GM21786 (cell line): ENCODE data around the gene ITGA11.
"Not testable (repeated sequence)": the region's sequence is repeated elsewhere in the genome, so short reads cannot be mapped to it uniquely, and the experiment has no call there.

Experiments used
- ATAC-seq: cut with Tn5 transposase; IDR thresholded peaks from one replicate; pipeline ENCODE4 v1.9.1; 2021; ENCODE audit not compliant: unreplicated experiment

ITGA11 gene

DNA sequence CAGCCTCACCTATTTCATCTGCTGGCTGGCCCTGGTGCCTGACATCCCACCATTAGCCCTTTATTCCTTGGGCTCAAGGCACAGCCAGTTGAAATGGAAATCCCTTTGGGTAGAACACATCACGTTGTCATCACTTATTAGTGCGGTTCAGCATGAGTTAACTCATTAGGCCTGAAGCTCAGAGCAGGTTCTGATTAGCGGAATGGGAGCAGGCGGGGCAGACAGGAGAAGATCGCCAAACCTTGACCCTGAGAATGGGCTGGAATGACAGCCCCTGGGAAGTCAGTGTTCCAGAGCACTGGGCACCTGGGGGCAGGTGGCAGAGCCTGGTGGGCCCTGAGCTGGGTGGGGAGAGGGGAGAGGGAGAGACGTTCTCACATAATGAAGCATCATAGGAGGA, 5.8 kb downstream of the ITGA11 start:
- ATAC-seq: no peak

DNA sequence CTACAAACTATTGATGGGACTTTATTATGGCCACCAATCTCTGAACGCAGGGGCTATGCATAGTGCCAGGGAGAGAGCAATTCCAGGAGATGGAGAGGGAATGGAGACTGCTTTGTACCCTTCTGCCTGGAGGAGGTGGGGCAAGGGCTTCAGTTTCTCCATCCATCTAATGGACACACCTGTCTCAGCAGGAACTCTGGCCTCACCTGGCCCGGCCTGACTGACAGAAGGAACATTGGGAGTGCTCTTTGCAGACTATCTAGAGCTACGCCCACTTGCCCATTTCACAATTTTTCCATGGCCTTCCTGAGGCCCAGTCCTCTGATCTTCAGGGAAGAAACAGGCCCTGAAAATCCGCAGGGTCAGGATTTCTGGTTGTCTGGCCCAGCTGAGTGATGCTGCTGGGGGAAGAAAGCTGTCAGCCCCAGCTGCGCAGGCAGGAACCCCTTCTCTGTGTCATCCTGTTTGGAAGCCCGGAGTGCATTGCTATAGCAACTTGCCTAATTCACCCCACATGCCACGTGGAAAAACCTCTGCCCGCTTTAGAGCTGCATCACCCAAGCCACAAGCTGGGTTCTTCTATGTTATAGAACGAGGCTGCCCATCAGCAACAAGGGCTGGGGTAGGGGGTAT, 6.4 kb downstream of the ITGA11 start:
- ATAC-seq: no peak

DNA sequence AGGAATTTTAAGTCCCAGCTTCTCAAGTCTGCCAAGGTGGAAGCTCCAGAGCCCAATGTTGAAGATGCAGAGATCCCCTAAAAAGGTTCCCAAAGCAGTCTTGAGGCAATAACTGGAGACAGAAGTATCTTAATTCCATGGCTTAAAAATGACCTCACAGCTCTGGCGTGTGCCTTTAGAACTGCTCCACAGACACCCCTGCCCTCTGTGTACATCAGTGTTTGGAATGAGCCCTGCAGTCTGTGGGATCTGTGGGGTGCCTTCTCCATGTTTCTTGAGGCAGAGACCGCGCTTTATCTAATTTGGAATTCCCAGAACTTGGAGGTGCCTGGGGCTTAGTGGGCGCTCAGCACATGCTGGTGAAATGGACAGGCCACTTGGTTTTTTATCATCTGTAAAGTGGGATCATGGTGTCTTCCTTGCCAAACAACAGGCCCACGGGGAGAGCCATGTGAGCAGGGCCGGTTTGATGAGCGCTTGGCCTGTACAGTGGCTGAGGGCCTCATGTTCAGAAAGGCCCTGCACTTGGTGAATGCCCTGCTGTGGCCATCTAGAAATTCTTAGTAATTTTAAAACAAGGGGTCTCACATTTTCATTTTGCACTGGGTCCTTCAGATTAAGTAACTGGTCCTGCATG, 7.1 kb downstream of the ITGA11 start:
- no peak for ATAC-seq

DNA sequence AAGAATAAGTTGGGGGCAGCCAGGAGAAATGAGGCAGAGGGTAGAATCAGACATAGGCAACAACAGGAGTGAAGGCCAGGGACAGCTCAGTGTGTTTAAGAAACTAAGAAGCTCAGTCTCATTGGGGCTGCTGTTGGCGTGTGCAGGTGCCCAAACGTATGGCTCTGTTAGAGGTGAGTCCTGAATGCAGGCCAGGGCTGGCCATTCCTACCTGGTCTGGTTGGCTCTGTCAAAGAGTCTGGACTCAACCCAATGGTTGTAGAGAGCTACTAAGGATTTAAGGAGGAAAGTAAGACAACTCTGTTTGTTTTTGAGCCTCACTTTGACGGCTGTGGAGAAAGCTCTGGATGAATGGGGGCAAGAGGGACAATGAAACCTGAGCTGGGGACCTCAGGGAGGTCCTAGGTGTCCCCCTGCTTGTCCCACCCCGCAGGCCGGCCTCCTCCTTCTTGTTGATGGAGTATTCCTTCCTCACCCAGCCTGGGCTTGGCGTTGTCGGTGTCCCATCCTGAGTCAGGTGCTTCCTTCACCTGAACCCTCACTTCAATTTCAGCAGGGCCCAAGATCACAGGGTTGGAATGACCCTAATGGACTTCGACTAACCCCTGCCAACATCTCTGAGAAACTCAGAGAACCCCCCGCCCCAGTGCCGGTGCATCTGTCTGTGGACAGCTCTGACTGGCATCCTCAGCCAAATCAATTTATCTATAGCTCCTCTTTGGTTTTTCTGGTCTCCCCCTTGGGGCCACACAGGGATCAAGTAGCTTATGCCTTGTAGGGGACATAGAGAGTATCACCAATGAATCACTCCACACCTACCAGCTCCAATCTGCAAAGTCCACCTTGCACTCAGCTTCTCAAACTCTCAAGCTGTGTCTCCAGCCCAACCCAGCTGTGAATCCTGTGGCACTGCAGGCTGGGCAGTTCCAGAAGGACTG, 8.3 kb downstream of the ITGA11 start:
- no peak for ATAC-seq

DNA sequence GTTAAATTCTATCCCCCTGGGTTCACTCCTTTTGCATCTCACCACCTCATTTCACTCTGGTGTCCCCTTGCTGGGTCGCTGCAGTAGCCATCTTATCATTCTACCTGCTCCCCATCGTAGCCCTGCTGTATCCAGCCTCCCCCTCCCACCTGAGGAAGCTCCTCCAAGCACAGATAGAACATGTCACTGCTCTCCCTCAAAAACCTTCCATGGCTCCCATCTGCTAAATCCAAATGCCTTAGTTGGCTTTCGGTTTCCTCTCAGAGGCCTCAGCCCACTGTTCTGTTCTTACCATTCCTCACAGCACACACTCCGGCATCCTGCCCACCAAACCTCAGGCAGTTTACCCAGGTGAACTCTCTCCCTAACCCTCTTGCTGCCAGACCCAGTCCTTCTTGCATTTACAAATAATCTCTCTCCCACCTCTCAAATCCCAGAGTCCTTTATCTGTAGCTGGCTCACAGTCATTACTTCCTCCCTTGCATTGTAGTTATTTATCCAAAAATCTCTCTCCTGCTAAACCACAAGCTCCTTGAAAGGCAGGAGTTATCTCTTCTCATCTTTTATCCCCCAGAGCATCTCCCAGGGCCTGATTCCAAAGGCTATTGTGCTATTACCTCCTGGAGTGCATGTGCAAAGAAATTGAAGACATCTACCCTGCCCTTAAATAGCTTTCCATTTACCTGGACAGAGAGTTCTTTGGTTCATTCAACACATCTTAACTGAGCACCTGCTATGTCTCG, 9.4 kb downstream of the ITGA11 start:
- not testable (repeated sequence) for ATAC-seq

DNA sequence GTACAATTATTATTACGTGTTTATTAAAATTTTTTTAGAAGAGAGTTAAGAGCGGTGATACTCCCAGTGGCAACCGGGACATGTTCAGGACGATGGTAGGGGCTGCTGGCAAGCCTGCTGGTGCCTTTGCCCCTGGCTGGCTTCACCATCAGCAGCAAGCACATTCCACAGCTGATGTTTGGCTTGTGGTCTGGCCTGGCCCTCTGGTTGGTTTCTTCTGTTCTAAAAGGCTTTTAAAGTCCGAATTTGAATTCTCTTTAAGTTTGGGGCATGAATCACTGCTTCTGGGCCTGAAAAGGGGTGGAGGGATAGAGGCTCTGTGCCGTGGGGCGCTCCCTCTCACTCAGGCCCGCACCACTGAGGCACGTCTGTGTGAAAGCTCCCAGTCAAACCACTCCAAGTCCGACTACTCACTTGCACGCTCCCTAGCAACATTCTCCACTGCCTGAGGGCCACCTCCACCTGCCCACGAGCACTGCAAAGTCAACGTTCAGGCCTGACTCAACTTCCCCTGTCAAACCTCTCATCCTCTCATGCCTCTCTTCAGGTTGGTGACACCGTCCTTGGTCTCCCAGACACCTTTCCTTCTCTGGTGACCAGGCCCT, 10.1 kb downstream of the ITGA11 start:
- no peak for ATAC-seq

DNA sequence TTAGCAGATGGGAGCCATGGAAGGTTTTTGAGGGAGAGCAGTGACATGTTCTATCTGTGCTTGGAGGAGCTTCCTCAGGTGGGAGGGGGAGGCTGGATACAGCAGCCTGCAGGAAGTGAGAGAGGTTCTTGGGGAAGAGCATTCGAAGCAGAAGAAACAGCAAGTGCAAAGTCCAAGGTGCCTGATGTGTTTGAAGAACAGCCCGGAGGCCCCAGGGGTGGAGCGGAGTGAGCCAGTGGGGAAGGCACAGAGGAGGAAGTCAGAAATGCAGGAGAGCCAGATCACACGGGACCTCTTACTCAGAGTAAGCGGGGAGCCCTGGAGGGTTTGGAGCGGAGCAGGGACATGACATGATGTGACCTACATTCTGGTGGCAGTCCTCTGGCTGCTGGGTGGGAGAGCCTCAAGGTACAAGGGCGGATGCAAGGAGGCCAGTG, 10.8 kb downstream of the ITGA11 start:
- ATAC-seq: no peak

DNA sequence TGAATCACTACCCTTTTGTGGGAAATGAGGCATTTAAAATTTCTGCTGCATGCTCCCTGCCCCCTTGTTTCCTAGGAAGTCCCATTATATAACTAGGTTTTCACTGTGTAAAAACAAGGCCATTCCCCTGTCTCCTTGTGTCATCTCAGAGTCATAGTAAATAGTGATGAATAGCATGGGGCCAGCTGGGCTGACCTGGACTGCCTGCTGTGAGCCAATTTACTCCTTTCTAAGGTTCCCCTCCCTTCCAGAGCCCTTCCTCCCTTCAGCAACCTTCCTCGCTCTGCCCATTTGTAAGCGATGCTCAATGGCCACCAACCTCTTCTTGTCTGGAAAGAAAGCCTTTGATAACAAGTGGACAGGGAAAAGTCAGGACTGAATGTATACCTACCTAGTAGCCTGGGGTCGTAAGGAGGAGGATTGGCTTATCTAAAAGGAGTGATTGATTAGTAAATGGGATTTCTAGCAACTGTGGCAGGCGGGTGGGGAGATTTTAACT, 11.7 kb downstream of the ITGA11 start:
- no peak for ATAC-seq

DNA sequence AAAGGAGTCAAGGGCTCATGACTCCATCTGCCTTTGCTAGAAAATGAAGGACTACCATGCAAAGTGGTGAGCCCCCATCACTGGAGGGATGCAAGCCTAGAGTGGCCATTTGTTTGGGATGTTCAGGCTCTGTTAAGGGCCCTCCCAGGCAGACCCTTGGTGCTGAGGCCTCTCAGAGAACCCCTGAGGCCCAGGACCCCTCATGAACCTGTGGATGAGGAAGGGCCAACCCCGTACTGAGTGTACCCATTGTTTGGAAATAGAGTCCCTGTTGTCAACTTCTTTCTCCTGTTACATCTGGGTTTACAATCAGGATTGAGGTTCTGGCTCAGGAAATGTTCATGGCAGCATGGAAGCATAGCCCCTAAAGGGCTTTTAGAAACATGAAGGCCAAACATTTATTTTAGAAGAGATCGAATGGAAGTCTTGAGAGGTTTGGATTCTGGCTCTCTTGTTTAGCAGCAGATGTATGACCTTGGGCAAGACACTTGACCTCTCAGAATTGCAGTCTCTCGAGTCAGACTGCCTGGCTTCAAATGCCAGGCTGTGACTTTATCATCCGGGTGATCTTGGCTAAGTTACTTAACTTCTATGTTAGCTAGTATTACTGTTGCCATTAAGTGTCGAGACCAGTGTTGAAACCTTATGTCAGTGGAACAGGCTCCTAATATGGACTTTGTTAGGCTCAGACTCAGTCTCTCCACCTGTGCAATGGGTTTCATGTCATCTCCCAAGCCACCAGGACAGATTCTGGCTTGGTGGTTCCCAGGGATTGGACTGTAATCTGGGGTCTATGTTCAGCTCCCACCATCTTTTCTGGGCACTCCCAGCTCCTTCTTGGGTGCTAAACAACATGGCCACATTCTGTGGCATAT, 12.4 kb downstream of the ITGA11 start:
- ATAC-seq: no peak

DNA sequence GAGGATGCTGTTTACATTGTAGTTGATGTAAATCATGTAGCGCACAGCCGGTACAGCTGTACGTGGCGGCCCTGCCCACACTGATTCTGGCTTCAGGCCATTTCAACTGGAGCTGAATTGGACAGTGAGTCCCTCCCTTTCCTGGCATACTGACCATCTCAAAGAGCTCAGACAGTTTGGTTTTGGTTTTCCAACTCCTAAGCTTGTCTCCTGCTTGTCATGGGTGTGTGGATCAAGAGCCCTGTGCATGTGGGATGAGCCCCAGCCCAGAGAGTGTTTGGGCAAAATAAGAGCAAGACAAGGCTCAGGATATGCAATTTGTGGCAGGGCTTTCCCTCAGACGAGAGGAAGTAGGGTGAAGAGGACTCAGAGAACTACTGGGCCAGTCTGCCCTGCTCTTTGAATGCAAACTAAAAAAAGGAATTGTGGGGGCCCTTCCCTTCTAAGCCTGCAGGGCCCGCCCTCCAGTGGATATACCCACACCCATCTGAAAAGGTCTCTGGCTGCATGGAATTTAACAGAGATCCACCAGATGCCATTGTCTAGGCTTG, 13.3 kb downstream of the ITGA11 start:
- ATAC-seq: no peak

DNA sequence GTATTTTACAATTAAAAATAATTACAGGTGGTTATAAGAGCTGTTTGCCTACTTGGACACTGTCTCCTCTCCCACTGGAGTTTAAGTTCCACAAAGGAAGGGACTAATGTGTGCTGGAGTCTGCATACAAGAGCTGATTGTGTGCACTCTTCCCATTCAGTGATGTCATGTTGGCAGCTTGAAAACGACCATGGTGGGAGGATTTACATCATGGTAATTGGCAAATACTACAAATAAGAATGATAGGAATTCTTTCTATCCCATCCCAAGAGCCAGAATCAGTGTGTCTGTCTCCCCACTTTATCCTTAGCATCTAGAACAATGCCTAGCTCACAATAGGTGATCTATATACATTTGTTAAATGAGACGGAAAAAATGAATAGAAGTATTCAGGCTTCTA, 14.1 kb downstream of the ITGA11 start:
- ATAC-seq: no peak

DNA sequence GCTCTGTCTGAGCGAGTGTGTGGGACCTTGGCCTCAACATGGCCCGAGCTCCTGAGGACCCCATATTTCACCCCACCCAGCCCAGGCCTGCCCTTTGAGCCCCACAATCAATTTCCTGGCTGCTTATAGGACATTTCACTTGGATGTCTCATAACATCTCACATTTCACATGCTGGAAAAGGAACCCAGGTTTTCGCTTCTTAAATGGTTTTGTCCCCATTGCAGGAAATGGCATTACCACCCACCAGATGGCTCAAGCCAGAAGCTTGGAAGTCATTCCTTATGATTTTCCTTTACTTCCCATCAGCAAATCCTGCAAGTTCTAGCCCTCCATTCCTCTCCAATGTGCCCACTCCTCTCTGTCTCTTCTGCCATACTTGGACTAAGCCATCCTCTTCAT, 14.9 kb downstream of the ITGA11 start:
- ATAC-seq: no peak

DNA sequence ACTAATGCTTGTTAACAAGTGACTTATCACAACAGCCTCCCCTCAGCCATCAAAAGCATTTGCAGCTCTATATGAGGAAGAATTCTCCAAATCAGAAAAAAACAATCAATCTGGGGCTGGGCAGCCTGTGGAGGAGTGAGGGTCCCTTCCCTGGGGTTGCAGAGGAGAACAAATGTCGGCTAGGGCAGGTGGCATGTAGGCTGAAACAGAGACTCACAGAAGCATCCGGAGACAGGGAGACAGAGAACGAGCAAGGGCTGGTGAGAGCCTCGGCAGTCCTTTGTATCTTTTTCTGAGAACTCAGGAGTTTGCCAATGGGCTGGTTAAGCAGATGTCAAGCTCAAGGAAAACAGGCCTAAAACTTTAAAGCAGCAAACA, 15.8 kb downstream of the ITGA11 start:
- no peak for ATAC-seq

DNA sequence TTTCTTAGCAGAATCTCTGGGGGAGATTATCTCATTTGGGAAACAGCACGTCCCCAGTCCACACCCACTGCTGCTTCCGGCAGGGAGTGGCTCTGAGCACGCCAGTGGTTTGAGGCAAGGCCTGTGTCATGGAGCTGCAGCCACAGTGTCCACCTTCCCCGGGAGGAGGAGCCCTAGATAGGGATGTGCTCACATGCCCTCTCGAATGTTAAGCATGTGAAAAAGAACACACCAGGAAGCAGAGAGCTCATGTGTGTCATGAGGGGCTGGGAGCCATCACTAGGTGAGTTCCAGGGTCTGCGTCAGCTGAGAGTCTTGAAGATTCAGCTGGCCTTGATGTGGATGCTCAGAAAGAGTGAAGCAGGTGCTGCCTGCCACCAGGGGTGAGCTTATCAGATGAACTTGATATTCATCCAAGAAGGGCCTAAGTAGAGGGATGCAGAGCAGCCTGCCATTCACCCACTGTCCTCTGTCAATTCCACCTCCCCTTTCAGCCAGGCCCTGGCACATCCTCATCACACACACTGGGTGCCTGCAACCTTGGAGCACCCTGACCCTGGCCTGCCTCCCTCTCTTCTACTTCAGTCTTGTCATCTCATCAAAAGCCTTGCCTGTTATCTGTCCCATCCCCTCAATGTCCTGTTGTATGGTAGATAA, 16.3 kb downstream of the ITGA11 start:
- no peak for ATAC-seq

DNA sequence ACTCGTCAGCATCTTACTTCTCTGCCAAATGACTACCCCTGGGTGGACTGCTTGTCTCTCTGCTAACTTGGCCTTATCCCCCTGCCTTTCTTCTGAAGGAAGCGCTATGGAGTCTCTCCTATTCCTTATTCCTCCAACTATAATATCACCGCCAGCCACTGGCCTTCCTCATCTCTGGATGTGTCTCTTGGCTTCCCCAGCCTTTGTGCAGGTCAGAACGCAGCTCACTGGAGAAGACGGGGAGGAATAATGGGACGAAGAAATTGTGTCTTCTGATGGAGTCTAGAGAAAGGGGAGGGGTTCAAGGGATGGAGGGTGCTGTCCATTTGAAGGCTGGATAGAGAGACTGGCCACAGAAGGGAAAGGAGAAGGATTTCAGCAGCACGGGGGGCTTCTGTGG, 16.9 kb downstream of the ITGA11 start:
- ATAC-seq: no peak

DNA sequence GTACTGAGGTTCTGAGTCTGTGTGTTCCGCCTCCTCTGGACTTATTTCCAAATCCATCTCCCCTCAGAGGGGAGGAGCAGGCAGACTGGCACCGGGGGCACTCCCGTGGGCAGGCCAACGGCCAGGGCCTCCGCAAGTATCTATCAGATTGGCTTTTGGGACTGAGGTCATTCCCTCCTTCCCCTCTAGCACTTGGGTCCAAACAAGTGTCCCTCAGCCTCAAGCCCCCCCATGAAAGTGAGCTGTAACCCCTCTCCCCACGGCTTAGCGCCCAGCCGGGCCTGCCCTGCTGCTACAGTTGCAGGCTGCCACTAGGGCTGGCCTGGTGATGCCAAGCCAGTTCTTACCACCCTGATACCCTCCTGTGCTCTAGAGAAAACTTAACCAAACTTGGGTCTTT, 17.4 kb downstream of the ITGA11 start:
- ATAC-seq: no peak

DNA sequence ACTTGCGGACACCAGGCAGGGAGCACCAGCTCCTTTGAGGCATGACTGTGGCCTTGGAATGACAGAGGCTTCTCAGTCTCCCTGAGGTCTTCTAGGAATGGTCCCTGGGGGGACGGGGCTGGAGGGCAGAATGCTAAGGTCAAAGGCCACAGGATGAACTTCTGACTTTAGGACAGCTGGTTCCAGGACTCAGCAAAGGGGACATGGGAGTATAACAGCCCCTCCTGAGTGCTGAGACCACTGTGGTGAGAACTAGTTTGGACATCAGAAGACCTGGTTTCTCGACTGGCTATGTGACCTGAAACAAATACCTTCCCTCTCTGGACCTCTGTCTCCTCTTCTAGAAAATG, 17.8 kb downstream of the ITGA11 start:
- ATAC-seq: no peak

DNA sequence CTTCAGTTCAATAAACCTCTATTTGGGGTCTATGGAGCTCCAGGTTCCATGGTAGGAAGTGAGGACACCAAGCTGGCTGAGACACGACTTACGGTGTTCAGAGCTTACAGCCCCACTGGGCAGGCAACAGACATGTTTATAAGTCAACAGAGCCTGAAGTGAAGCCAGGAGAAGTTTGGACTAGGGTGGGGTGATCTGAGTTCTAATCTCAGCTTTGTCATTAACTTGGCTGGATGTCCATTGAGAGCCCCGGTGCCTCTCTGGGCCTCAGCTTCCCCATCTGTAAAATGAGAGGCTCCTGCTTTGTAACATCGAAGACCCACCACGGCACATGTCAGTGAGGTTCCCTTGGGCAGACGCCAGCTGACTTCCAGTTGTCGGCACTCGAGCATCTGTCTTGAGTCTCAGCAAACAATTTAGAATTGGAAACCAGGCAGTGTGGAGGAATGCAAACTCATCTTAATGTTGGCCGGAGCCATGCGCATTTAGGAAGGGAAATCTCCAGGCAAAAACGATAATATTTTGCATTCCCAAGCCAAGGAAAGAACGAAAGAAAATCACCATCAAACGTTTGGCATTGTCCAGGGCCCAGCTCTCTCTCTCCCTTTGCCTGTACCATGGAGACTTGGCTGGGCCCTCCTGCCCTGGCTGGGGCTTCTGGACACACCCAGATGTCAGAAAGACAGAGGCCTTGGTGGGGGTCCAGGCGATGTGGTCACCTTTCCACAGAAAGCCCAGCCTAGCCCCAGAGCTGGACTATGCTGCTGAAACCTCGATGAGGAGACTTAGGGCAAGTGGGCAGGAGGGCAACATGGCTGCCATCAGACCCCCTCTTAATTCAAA, 18.4 kb downstream of the ITGA11 start:
- no peak for ATAC-seq
